Omental fat pad (tissue), 4 donors: ENCODE data around the gene DUSP7. TPM values are rescaled to one million over a fixed set of nuclear protein-coding genes. Genes with fewer than 3 reads are reported as not detected.
A peak's percentile ranks its signal among the peaks of the same experiment; 100 is the strongest.

ENCODE experiments used
- ATAC-seq: fragments of 150-250 bp; one replicate; pipeline ENCODE4 v1.9.1; 2016; ENCODE audit warnings: mild to moderate bottlenecking, moderate library complexity; ENCODE audit not compliant: low FRiP score
- DNase-seq: peaks from one replicate; pipeline ENCODE4 v3.0.0-alpha.2; 2019; ENCODE audit warnings: low spot score
- CTCF ChIP-seq, 3 donors: fragments of 450-650 bp; IDR thresholded peaks; one replicate each; pipeline ENCODE4 v1.5.1; 2016 to 2017; ENCODE audit warnings: antibody characterized with exemption in 3 of 3, mild to moderate bottlenecking in 3 of 3, moderate library complexity in 2 of 3
- total RNA-seq, 4 donors: library from RNA; depleted of rRNA; stranded (reverse); fragments of >200 nt; gene quantifications; one replicate each; pipeline ENCODE4 v1.1.0, GENCODE V29; 2016

Gene DUSP7
- total RNA-seq, 4 donors from 2014 or later, result 5.5 to 22.2 (median 16.8) TPM

GRCh38 chr3:52059781-52060180 is 3.4 kb upstream of the DUSP7 start:
- no peak for TF ChIP-seq CTCF (IDR thresholded peaks at IDR 0.05)
- no peak for DNase-seq
- ATAC-seq, result no peak

- no peak for ATAC-seq
- DNase-seq, result no peak
- TF ChIP-seq CTCF (IDR thresholded peaks at IDR 0.05), result no peak
Observed at GRCh38 chr3:52057812-52058495, 1.6 kb upstream of the DUSP7 start.

GRCh38 chr3:52056968-52057811 is 819 bp upstream of the DUSP7 start:
- DNase-seq (peak; percentile 94), ATAC-seq (peak; percentile 94)
- TF ChIP-seq CTCF (IDR thresholded peaks at IDR 0.05), result no peak

GRCh38 chr3:52055537-52056351 is 627 bp downstream of the DUSP7 start:
- DNase-seq (no peak), ATAC-seq (no peak)
- TF ChIP-seq CTCF (IDR thresholded peaks at IDR 0.05), result no peak

- TF ChIP-seq CTCF (IDR thresholded peaks at IDR 0.05), result no peak
- no peak for DNase-seq
- ATAC-seq, result no peak
Observed at GRCh38 chr3:52054661-52055511, 1.5 kb downstream of the DUSP7 start.
